Prostate gland (tissue), 2 donors: ENCODE measurements around the gene ELMO1. TPM values are rescaled to one million over a fixed set of nuclear protein-coding genes. Genes with fewer than 3 reads are reported as not detected.

Experiments used
- DNase-seq: peaks from one replicate; pipeline ENCODE4 v3.0.0-alpha.2; 2019; ENCODE audit warnings: low spot score
- H3K27ac ChIP-seq, 2 donors: fragments of 200-600 bp; sonication (generic); 2 replicates each; pipeline ENCODE4 v1.5.1; 2017 to 2019
- H3K27me3 ChIP-seq: fragments of 200-600 bp; sonication (generic); replicated peaks from 2 replicates; pipeline ENCODE4 v1.5.1; 2019; ENCODE audit not compliant: insufficient read depth
- H3K36me3 ChIP-seq, 2 donors: fragments of 200-600 bp; sonication (generic); 1 replicate in 1 of 2; 2 replicates in 1 of 2; pipeline versions ENCODE4 v1.5.1 to v1.8.1; 2017 to 2019
- H3K4me1 ChIP-seq: fragments of 200-600 bp; sonication (generic); replicated peaks from 2 replicates; pipeline ENCODE4 v1.5.1; 2019
- H3K4me3 ChIP-seq, 2 donors: fragments of 200-600 bp; sonication (generic); 2 replicates each; pipeline ENCODE4 v1.5.1; 2017 to 2019
- H3K9me3 ChIP-seq: fragments of 200-600 bp; sonication (generic); 2 replicates; pipeline ENCODE4 v1.5.1; 2017
- POLR2A ChIP-seq: fragments of 450-650 bp; IDR thresholded peaks from one replicate; pipeline ENCODE4 v1.6.1; 2016; ENCODE audit warnings: antibody characterized with exemption, mild to moderate bottlenecking
- POLR2AphosphoS5 ChIP-seq: sonication (generic); formaldehyde crosslinking; IDR thresholded peaks from one replicate; pipeline ENCODE4 v1.6.1; 2017; ENCODE audit warnings: antibody characterized with exemption
- WGBS: methylation state at CpG from one replicate; pipeline ENCODE4 v1.1.5; 2018; 5-methylcytosine and 5-hydroxymethylcytosine counted together
- intact Hi-C: fragments of 100-400 bp; cut with DNase I; formaldehyde crosslinking; loops from one replicate; pipeline ENCODE4 v1.14.2; 2022
- total RNA-seq, 2 donors: library from RNA; depleted of rRNA; stranded (reverse); fragments of >200 nt; gene quantifications; one replicate each; pipeline ENCODE4 v1.1.0, GENCODE V29; 2016
- TF ChIP-seq, protein P1 (sequence below), 4 experiments: fragments of 200-600 bp in 2 of 4; fragments of 450-650 bp in 2 of 4; sonication (generic) in 2 of 4; IDR thresholded peaks; 1 replicate in 3 of 4; 2 replicates in 1 of 4; pipeline ENCODE4 v1.5.1; 2016 to 2019; ENCODE audit warnings: antibody characterized with exemption in 4 of 4, mild to moderate bottlenecking in 2 of 4, moderate library complexity in 2 of 4

The ELMO1 gene
- total RNA-seq, 2 donors from 2014 or later = 6.7 to 19.3 TPM

DNA sequence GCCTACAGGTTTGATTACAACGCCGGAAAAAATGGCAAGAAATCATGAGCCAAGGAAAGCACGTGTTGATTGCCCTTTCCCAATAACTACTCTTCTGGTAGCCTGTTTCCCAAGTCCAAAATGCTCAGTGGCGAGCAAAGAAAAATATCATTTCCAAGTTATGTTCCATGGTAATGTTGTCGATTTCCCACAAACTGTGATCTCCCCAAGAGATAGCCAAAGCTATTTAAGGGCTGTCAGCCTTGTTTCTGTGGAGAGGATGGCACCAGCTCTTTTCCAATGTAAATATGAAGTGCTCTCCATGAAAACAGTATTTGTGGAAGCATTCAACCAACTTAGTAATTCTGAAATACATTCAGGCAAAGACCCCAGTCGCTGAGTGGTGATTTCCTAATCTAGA lies 491.9 kb downstream of the ELMO1 start:
- Histone ChIP-seq H3K27me3 (no peaks in the 10 kb centered on the region), H3K36me3 (no peaks in the 10 kb centered on the region), H3K4me1 (no peaks in the 10 kb centered on the region), H3K27ac (no peak overlapping the region), H3K4me3 (no peak overlapping the region), H3K9me3 (no peaks in the 10 kb centered on the region)
- intact Hi-C loops = no loop called here
- TF ChIP-seq POLR2AphosphoS5 (no peak), POLR2A (no peak)
- TF ChIP-seq, protein P1, sequence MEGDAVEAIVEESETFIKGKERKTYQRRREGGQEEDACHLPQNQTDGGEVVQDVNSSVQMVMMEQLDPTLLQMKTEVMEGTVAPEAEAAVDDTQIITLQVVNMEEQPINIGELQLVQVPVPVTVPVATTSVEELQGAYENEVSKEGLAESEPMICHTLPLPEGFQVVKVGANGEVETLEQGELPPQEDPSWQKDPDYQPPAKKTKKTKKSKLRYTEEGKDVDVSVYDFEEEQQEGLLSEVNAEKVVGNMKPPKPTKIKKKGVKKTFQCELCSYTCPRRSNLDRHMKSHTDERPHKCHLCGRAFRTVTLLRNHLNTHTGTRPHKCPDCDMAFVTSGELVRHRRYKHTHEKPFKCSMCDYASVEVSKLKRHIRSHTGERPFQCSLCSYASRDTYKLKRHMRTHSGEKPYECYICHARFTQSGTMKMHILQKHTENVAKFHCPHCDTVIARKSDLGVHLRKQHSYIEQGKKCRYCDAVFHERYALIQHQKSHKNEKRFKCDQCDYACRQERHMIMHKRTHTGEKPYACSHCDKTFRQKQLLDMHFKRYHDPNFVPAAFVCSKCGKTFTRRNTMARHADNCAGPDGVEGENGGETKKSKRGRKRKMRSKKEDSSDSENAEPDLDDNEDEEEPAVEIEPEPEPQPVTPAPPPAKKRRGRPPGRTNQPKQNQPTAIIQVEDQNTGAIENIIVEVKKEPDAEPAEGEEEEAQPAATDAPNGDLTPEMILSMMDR (IDR thresholded peaks at IDR 0.05) = no peak
- no peak for DNase-seq
- 89% methylated on average over 6 of the region's 6 CpGs for WGBS

DNA sequence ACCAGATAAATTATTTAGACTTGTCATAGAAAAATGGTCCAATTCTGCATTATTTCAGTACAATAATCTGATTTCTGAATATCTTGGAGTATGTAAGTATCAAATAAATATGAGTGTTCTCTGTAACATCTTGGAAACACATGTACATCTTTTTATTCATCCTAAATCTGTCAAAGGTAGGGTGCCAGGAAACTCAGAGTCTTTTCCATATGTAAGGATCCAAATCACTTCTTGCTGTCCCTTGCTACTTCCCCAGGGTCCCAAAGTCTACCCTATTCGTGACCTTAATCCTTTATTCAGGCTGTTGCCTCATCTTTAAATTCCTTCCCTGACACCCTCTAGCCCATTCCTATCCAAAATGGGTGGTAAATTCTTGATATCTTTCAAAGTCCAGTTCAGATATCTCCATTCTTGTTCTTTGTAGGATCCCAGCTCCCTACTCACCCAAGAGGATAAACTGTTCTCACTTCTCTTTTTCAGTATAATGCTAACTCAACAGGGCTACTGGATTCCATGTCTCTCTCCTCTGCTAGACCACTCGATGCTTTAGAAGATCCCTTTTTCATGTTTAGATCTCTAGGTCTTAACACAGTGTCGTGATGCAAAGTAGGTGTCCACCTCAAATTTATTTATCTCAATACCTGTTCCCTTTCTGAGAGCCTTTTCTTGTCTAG lies 493.1 kb downstream of the ELMO1 start:
- TF ChIP-seq POLR2A = no peak
- no peaks in the 10 kb centered on the region for H3K4me1 ChIP-seq
- H3K36me3 ChIP-seq = no peaks in the 10 kb centered on the region
- no peaks in the 10 kb centered on the region for H3K27me3 ChIP-seq
- no peak overlapping the region for H3K4me3 ChIP-seq
- 96% methylated on average over 3 of the region's 3 CpGs for WGBS
- intact Hi-C loops = no loop called here
- H3K27ac ChIP-seq = no peak overlapping the region
- DNase-seq = no peak
- H3K9me3 ChIP-seq = no peaks in the 10 kb centered on the region

DNA sequence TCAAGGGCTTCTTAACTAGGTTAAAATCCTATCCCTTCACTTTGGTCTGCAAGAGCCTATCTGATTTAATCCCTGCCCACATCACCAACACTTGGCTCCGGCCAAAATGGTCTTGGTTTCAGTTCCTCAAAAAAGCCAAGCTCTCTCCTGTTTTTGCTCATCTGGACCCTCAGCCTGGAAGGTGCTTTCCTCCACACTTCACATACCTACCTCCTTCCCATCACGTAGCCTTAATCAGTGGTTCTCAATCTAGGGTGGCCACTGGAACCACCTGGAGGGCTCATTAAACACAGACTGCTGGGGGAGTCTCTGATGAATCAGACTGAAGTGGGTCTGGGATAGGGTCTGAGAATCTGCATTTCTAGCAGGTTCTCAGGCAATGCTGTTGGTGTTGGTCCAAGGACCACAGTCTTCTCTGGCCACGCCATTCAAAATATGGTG lies 497.4 kb downstream of the ELMO1 start:
- TF ChIP-seq POLR2A = no peak
- no peak for TF ChIP-seq POLR2AphosphoS5
- TF ChIP-seq, protein P1 (IDR thresholded peaks at IDR 0.05) = no peak
- Histone ChIP-seq H3K27me3 (no peaks in the 10 kb centered on the region), H3K4me1 (peaks cover 6% of the 10 kb centered on the region), H3K36me3 (no peaks in the 10 kb centered on the region), H3K4me3 (no peak overlapping the region), H3K9me3 (no peaks in the 10 kb centered on the region), H3K27ac (no peak overlapping the region)
- 91% methylated on average over 3 of the region's 3 CpGs for WGBS
- DNase-seq = no peak
- intact Hi-C loops = no loop called here

DNA sequence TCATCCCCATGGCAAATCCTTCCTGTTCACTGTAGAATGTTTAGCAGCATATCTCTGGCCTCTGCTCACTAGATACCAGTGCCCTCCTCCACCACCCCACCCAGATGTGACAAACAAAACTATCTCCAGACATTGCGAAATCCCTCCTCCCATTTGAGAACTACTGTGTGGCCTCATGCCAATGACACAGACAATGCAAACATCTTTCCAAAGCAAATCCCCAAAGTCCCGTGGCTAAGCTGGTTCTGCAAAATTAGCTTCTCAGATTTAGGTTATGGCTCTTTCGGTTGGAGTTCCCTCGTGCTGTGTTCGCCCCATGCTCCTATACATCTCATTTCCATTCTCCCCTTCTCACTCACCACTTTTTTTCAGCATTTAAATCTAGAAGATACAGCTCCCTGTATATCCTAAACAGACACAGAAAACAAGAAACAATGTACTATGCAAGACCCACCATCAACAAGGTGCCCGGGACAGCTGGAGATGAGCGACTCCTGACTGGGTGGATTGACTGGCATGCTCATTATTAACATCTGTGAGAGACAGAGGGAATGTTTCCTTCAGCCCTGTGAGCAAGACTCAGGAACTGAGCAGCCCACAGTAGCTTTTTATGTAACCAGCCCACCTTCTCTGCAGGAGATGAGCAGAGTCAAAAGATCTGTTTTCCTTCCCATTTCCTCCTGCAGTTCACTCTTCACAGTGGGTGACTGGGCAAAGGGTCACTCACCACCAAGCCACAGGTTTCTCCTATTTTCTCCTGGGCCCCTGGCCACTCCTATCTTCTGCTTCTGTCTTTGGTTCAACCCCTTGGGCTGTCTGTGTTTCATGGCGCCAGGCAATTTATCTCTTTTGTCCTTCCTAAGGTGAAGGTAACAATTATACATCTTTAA lies 498.7 kb downstream of the ELMO1 start:
- no peaks in the 10 kb centered on the region for H3K36me3 ChIP-seq
- no peak overlapping the region for H3K4me3 ChIP-seq
- TF ChIP-seq, protein P1 (IDR thresholded peaks at IDR 0.05) = no peak
- peak; percentile 56 for TF ChIP-seq POLR2AphosphoS5
- no peak for TF ChIP-seq POLR2A
- no peak overlapping the region for H3K27ac ChIP-seq
- peak; percentile 55 for DNase-seq
- intact Hi-C loops = no loop called here
- no peaks in the 10 kb centered on the region for H3K27me3 ChIP-seq
- peaks cover 11% of the 10 kb centered on the region for H3K4me1 ChIP-seq
- 68% methylated on average over 8 of the region's 8 CpGs for WGBS
- no peaks in the 10 kb centered on the region for H3K9me3 ChIP-seq

DNA sequence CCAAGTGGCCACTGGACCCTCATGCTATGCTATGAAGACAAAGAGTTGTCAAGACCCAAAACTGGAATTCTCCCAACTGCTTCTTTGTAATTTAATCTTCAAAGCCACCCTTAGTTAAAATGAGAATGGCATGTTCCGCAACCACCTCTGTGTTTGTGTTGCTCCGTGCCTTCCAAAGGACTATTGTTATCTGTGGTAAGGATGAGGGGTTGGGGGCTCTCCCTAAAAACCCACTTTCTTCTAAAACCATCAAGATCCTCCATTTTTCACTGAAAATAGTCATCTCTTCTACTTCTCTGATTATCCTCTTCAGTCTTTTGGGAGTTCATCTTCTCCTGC lies 502.3 kb downstream of the ELMO1 start:
- H3K9me3 ChIP-seq = no peaks in the 10 kb centered on the region
- peak; percentile 31 for DNase-seq
- no peak for TF ChIP-seq POLR2A
- TF ChIP-seq, protein P1 (IDR thresholded peaks at IDR 0.05) = no peak
- no peak for TF ChIP-seq POLR2AphosphoS5
- no peak overlapping the region for H3K4me3 ChIP-seq
- intact Hi-C loops = no loop called here
- H3K27me3 ChIP-seq = no peaks in the 10 kb centered on the region
- peak overlapping the region in 1 of 2 donors; percentile 72 for H3K27ac ChIP-seq
- 36% methylated on average over 2 of the region's 2 CpGs for WGBS
- H3K4me1 ChIP-seq = peaks cover 11% of the 10 kb centered on the region
- no peaks in the 10 kb centered on the region for H3K36me3 ChIP-seq
